HCT116 (cell line): Measurements from ENCODE around the gene CDCA4.

Experiments
- CTCF ChIP-seq, 3 experiments: fragments of 200-600 bp in 1 of 3; sonication (generic) in 1 of 3; IDR thresholded peaks in 2 of 3; conservative IDR thresholded peaks in 1 of 3; 2 replicates each; pipeline ENCODE4 v1.5.1; 2012 to 2017; ENCODE audit warnings: low read depth in 2 of 3, low read length in 2 of 3, antibody characterized with exemption in 1 of 3, borderline replicate concordance in 1 of 3, control low read depth in 1 of 3, mild to moderate bottlenecking in 1 of 3, mixed read lengths in 1 of 3, mixed run types in 1 of 3, moderate library complexity in 1 of 3; ENCODE audit not compliant: insufficient read depth in 1 of 3
- ELF1 ChIP-seq: IDR thresholded peaks from 2 replicates; pipeline ENCODE4 v1.6.1; 2012; ENCODE audit warnings: low read depth, borderline replicate concordance
- EZH2 ChIP-seq: fragments of 200-600 bp; sonication (generic); IDR thresholded peaks from 2 replicates; pipeline ENCODE4 v1.6.1; 2017; ENCODE audit warnings: antibody characterized with exemption, mixed run types
- JUND ChIP-seq: IDR thresholded peaks from 2 replicates; pipeline ENCODE4 v1.6.1; 2012
- RAD21 ChIP-seq: IDR thresholded peaks from 2 replicates; pipeline ENCODE4 v1.6.1; 2012; ENCODE audit warnings: low read depth, mild to moderate bottlenecking
- ZBTB33 ChIP-seq: IDR thresholded peaks from 2 replicates; pipeline ENCODE4 v1.6.1; 2011; ENCODE audit warnings: mild to moderate bottlenecking, low read length, moderate library complexity; ENCODE audit not compliant: insufficient replicate concordance; ENCODE audit errors: extremely low read depth
- TF ChIP-seq, protein P1 (sequence below): IDR thresholded peaks from 2 replicates; pipeline ENCODE4 v1.6.1; 2012

DNA sequence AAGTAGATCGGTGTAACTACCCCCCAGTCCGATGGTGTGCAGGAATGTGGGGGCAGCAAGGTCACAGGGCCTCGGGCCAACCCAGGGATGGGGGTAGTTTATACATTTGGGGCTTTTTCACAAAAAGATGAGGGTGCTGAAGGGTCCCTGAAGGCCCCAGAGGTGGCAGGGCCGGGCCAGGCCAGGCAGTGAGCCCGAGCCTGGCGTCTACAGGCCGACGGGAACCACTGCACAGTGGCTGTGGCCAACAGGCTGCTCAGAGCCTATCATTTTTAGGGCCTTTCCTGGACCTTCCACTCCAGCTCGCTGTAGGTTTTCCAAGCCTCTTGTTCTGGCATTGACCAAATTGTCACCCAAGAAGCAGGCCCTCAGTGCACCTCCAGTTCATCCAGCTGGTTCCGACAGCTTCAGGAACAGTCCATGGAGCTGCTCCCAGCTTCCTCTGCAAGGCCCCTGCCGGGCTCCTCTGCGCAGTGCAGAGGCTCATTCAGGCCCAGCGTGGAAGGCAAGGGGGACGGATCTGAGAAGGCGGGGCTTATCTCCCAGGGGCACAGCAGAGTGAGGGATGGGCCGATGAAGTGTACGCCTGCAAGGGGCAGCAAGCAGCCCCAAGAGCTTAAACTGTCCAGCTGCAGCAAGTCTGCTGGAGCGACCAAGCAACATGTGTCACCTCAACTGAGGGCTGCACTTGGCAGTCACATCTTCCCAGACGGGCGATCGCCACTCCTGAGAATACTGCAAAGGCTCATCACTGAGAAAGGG is 13.9 kb downstream of the CDCA4 start:
- TF ChIP-seq RAD21, result no peak
- no peak for TF ChIP-seq CTCF (IDR thresholded peaks at IDR 0.05 in 2 of 3, conservative IDR thresholded peaks at IDR 0.05 in 1 of 3; ENCODE audit: borderline replicate concordance in 1 of 3, insufficient read depth in 1 of 3, low read depth in 2 of 3, low read length in 2 of 3)
- no peak for TF ChIP-seq ZBTB33
- no peak for TF ChIP-seq ELF1
- TF ChIP-seq, protein P1, sequence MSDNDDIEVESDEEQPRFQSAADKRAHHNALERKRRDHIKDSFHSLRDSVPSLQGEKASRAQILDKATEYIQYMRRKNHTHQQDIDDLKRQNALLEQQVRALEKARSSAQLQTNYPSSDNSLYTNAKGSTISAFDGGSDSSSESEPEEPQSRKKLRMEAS, result no peak
- no peak for TF ChIP-seq EZH2
- TF ChIP-seq JUND, result no peak
